GM12878 (cell line): ENCODE data around the gene PLCD1. TPM values are rescaled to one million over a fixed set of nuclear protein-coding genes. Genes with fewer than 3 reads are reported as not detected.

Experiments
- CHD4 ChIP-seq: fragments of 200-600 bp; sonication (generic); IDR thresholded peaks from 2 replicates; pipeline ENCODE4 v1.6.1; 2016; ENCODE audit warnings: mild to moderate bottlenecking
- GABPA ChIP-seq: IDR thresholded peaks from 2 replicates; pipeline ENCODE4 v1.6.1; 2014; ENCODE audit warnings: antibody characterized with exemption, low read depth, mild to moderate bottlenecking, inconsistent platforms
- KDM1A ChIP-seq: fragments of 200-600 bp; sonication (generic); IDR thresholded peaks from 2 replicates; pipeline ENCODE4 v1.6.1; 2016; ENCODE audit warnings: borderline replicate concordance
- NR2C1 ChIP-seq: fragments of 450-650 bp; IDR thresholded peaks from 2 replicates; pipeline ENCODE4 v1.6.1; 2017; ENCODE audit warnings: antibody characterized with exemption, mild to moderate bottlenecking, moderate library complexity
- NR2C2 ChIP-seq: IDR thresholded peaks from 2 replicates; pipeline ENCODE4 v1.6.1; 2011; ENCODE audit warnings: borderline replicate concordance, low read depth; ENCODE audit not compliant: control insufficient read depth, insufficient read length
- PBX3 ChIP-seq: IDR thresholded peaks from 2 replicates; pipeline ENCODE4 v1.6.1; 2011; ENCODE audit warnings: mild to moderate bottlenecking, low read depth, low read length, moderate library complexity; ENCODE audit not compliant: insufficient replicate concordance
- POLR2AphosphoS2 ChIP-seq: IDR thresholded peaks from 2 replicates; pipeline ENCODE4 v1.6.1; 2011; ENCODE audit warnings: low read depth, mild to moderate bottlenecking, low read length, improper control_type of control experiment, moderate library complexity
- RUNX3 ChIP-seq: IDR thresholded peaks from 2 replicates; pipeline ENCODE4 v1.6.1; 2012; ENCODE audit warnings: low read length, inconsistent platforms
- TCF12 ChIP-seq: IDR thresholded peaks from 2 replicates; pipeline ENCODE4 v1.6.1; 2011; ENCODE audit warnings: low read depth, mild to moderate bottlenecking, low read length
- polyA plus RNA-seq, 11 experiments: library from polyadenylated mRNA; depleted of rRNA in 4 of 11; unstranded in 6 of 11; stranded (reverse) in 5 of 11; fragments of >200 nt; fragmentation: Nextera tagmentation in 4 of 11; fragmentation: Illumina TruSeq in 1 of 11; extraction: Ambion mirVana in 4 of 11; extraction: Trizol in 1 of 11; gene quantifications; 1 replicate in 1 of 11; 2 replicates in 10 of 11; pipeline versions ENCODE4 v1.2.1 to v1.2.3, GENCODE V29; 2011 to 2016; ENCODE audit warnings: inconsistent platforms in 2 of 11, missing spikeins in 2 of 11, low read depth in 1 of 11
- total RNA-seq, 4 experiments: library from RNA; depleted of rRNA in 3 of 4; stranded (reverse); fragments of >200 nt in 3 of 4; fragmentation: Illumina TruSeq in 1 of 4; extraction: Trizol in 1 of 4; gene quantifications; 2 replicates each; pipeline versions ENCODE4 v1.2.1 to v1.2.3, GENCODE V29; 2013 to 2021
- TF ChIP-seq, protein P1 (sequence below): fragments of 450-650 bp; conservative IDR thresholded peaks from 2 replicates; pipeline ENCODE4 v1.6.1; 2017; ENCODE audit warnings: mild to moderate bottlenecking, moderate library complexity
- TF ChIP-seq, protein P2 (sequence below): IDR thresholded peaks from 2 replicates; pipeline ENCODE4 v1.6.1; 2012; ENCODE audit warnings: low read depth, low read length, improper control_type of control experiment

Gene PLCD1
- total and polyA plus RNA-seq, 10 of the 15 experiments (the other 5 are each of a cell fraction or from before 2014, with no cell fraction given), result 0.20 to 3.9 (median 1.2) TPM; not detected in 1

GRCh38 chr3:38049358-38050126 is 20.1 kb upstream of the PLCD1 start (continued):
- TF ChIP-seq CHD4 (no peak), PBX3 (no peak), KDM1A (no peak), NR2C2 (no peak), GABPA (no peak), TCF12 (no peak), RUNX3 (no peak), NR2C1 (no peak), POLR2AphosphoS2 (no peak)
- TF ChIP-seq, protein P1, sequence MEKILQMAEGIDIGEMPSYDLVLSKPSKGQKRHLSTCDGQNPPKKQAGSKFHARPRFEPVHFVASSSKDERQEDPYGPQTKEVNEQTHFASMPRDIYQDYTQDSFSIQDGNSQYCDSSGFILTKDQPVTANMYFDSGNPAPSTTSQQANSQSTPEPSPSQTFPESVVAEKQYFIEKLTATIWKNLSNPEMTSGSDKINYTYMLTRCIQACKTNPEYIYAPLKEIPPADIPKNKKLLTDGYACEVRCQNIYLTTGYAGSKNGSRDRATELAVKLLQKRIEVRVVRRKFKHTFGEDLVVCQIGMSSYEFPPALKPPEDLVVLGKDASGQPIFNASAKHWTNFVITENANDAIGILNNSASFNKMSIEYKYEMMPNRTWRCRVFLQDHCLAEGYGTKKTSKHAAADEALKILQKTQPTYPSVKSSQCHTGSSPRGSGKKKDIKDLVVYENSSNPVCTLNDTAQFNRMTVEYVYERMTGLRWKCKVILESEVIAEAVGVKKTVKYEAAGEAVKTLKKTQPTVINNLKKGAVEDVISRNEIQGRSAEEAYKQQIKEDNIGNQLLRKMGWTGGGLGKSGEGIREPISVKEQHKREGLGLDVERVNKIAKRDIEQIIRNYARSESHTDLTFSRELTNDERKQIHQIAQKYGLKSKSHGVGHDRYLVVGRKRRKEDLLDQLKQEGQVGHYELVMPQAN, result no peak
- TF ChIP-seq, protein P2, sequence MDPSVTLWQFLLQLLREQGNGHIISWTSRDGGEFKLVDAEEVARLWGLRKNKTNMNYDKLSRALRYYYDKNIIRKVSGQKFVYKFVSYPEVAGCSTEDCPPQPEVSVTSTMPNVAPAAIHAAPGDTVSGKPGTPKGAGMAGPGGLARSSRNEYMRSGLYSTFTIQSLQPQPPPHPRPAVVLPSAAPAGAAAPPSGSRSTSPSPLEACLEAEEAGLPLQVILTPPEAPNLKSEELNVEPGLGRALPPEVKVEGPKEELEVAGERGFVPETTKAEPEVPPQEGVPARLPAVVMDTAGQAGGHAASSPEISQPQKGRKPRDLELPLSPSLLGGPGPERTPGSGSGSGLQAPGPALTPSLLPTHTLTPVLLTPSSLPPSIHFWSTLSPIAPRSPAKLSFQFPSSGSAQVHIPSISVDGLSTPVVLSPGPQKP, result no peak
